Stimulated activated CD8-positive, alpha-beta memory T cell treated with anti-CD3 and anti-CD28 coated beads, Interleukin-7, amount 100 ng/mL, for 48 hours (primary cell): ENCODE measurements around the gene ARHGAP33.
"Not testable (repeated sequence)": the region's sequence is repeated elsewhere in the genome, so short reads cannot be mapped to it uniquely, and the experiment has no call there.

Source experiments
- DNase-seq, 2 donors: peaks; one replicate each; pipeline ENCODE4 v3.0.0-alpha.2; 2020; ENCODE audit warnings: low read depth in 1 of 2; ENCODE audit errors: extremely low read depth in 1 of 2

ARHGAP33 gene

DNA sequence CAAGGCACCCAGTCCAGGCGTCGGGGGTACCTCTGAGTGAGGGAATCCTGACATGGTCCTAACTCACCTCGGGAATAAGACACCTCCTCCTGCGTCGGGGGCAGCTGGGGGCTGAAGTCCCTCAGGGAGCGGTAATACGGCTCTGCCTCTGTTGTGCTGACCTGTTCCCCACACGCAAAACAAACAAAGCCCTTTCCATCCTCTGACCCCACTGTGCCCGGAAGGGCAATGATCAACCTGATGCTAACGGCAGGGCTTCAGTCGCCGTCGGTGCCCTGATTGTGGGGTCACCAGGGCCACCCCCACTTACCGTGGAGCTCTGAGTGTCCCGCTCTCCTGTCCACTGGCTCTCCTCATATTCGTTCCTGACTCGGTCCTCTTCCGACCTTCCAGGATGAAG lies 55.6 kb downstream of the ARHGAP33 start:
- no peak for DNase-seq

DNA sequence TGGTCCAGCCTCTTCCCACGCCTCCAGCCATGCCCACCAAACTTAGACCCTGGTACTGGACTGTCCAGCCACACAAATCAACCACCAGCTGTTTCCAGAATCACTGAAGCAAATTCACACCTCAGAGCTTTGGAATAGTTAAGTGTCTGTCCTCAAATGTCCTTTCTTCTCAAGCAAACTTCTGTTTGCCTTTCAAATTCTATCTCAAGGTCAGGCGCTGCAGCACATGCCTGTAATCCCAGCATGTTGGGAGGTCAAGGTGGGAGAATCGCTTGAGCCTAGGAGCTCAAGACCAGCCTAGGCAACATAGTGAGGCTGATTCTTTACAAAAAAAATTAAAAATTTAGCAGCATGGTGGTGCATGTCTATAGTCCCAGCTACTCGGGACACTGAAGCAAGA lies 56.7 kb downstream of the ARHGAP33 start:
- DNase-seq, result no peak

DNA sequence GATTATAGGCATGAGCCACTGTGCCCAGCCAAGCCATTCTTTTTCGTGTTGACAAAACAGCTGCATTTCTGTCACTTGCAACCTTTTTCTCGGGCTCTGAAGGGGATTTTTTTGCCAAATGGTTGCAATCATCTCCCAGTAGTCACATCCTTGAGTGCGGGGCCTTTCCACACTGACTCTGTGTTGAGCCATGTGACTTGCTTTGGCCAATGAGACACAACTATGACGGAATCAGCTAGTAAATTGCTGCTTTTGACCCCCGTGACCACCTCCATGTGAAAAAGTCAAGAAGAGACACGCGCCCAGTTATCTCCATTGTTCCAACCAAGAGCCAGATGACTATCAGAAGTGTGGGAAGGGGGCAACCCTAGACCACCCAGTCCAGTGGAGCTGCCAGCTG lies 58.6 kb downstream of the ARHGAP33 start:
- DNase-seq, result no peak

DNA sequence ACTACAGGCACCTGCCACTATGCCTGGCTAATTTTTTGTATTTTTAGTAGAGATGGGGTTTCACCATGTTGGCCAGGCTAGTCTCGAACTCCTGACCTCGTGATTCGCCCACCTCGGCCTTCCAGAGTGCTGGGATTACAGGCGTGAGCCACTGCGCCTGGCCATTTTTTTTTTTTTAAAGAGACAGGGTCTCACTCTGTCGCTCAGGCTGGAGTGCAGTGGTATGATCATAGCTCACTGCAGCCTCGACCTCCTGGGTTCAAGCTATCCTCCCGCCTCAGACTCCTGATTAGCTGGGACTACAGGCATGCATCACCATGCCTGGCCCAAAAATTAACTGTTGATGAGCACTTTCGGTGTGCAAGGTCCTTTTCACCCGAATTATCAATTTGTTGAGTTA lies 60.7 kb downstream of the ARHGAP33 start:
- not testable (repeated sequence) for DNase-seq
